ENCODE data around the gene ORC4.

ORC4 gene

DNA sequence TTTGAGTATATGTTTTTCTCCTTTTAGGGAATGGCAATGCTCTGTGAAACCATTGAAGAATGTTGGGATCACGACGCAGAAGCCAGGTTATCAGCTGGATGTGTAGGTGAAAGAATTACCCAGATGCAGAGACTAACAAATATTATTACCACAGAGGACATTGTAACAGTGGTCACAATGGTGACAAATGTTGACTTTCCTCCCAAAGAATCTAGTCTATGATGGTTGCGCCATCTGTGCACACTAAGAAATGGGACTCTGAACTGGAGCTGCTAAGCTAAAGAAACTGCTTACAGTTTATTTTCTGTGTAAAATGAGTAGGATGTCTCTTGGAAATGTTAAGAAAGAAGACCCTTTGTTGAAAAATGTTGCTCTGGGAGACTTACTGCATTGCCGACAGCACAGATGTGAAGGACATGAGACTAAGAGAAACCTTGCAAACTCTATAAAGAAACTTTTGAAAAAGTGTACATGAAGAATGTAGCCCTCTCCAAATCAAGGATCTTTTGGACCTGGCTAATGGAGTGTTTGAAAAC lies 93.4 kb downstream of the ORC4 start:
- no peak for DNase-seq

DNA sequence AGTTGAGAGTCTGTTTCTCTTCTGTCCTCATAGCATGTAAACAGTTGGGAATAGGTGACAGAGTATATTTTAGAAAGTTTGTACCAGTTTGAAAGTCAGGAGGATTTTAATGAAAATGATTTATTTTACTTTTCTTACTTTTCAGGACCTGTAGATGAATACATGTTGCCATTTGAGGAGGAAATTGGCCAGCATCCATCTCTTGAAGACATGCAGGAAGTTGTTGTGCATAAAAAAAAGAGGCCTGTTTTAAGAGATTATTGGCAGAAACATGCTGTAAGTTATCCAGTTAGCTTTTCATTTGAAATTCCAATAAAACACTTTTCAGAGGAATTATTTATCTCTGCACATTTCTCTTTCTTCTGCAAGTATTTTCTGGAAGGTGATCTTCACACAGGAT lies 94.7 kb downstream of the ORC4 start:
- DNase-seq = no peak

DNA sequence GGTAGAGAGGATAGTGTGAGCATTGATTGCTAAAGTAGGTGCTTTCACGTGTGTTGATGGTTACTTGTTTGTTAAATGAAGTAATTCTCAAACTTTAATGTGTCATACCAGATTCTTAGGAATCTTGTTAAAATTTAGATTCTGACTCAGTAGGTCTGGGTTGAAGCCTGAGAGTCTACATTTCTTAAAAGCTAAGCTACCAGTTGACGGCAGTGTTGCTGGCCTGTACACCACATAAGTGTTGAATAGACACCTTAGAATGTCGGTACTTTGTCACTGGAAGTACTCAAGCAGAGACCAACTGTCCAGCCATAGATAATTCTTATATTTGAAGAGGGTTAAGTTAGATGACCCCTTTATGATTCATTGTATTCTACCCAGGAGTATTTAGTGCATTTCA lies 95.9 kb downstream of the ORC4 start:
- no peak for DNase-seq

DNA sequence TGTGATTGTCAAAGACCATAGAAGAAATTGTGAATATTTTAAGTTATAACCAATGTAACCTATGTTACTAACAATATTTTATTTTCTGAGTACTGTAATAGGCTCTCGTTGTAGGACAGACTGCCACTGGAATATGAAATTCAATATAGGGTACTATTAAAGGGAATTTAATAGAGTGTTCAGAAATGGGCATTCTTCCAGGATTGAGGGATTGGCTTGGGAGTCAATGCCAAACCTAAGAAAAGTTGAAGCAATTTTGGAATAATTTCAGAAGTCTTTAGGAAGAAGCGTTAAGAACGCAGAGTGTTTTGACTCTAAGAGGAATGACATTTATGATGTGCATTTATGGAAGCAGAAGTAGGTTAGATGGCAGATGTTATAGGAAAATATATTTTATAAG lies 96.7 kb downstream of the ORC4 start:
- no peak for DNase-seq

DNA sequence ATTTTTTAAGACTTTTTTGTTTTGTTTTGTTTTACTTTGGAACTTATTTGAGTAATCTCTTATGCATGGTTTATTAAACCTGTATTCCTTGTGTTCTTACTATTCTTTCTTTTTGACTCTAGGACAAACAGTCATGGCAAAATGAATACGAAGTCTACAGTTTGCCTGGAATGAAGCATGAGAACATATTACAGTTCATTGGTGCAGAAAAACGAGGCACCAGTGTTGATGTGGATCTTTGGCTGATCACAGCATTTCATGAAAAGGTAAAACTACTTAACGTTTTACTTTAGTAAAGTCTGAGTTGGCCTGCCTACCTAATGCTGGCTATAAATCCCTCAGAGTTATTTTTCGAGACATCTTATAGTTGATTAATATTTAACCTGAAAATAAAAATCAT lies 103.4 kb downstream of the ORC4 start:
- DNase-seq = no peak

DNA sequence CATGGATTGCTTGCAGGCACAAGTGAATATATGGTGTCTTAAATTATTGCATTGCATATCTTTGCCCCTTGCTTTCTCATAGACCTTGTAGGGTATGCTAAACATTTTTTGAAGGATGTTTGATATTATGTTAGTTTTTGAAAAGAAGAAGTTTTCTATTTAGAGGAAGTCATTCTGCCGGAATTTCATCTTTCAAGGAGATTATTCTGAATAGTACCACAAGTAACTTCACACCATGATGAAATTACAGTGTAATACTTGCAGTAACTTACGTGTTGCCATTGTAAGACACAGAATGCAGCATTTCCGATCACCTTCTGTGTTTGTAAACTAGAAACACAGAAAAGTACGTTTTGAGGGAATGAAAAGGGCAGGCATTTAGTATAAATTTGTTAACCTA lies 103.8 kb downstream of the ORC4 start:
- DNase-seq = no peak

DNA sequence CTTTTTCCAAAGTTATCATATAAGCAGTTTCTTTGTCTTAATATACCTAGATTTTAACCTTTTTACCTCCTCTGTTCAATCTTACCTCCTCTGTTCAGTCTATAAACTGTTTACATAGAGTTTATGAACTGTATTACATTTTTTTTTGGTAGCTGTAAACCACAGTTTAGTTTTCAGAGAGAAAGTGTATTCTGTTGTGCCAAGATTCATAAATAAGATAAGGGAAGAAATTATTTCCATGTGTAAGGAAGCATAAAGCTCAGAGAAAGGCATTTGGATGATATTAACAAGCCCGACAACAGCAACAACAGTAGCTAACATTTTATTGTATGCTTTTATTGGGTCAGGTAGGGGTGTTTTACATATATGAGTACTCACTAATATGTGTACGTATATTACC lies 104.5 kb downstream of the ORC4 start:
- no peak for DNase-seq

DNA sequence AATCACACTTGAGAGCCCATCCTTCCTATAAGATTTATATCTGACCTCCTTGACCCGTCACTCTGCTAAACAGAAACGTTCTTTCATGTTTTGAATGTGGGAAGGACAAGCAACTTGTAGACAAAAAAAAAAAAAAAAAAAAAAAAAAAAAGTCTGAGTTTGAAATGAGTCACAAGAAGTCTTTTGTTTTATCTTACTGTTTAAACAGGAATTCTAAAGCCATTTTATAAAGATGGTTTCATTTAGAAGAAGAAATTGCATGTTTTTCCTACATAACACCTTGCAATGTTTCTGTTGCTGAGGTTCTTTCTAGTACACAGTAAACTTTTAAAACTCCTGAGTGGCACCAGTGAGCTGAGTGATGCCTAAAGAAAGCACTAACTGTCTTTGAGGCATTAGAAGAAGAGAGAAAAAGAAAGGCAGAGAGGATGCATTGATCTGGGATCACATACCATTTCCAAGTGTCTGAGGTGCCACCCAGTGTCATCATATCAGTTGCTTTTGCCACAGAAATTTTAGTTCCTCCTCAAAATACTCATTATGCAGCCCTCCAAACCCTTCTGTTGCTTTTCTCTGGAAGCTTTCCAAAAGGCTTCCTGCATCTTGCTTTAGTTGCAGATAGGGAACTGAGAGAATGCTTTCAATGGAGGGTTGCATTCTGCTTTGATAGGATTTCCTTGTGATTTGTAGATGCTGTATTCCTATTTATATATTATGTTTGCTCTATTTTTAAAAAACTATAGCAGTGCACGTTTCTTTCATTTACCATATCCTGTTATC lies 106.6 kb downstream of the ORC4 start:
- no peak for DNase-seq

DNA sequence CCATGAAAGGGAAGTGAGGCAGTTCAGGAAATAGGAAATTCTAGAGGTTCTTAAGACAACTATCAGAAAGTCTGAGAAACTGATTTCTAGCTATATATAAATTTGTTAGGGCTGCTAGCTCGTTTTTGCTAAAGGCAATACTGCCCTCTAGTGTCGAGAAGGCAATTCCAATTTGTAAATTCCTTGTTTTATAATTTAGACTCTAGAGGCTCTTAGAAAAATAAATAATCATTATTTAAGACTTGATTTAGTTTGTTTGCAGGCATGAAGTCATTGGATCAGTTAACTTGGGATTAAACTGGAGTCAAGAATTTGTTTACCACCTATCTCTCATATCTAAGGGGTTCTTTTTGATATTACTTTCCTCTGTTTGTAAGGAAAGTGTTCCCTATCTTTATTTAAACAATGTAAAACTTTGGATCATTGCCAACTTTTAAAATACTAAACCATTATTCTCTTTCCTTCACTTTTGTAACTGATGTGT lies 109.5 kb downstream of the ORC4 start:
- no peak for DNase-seq

DNA sequence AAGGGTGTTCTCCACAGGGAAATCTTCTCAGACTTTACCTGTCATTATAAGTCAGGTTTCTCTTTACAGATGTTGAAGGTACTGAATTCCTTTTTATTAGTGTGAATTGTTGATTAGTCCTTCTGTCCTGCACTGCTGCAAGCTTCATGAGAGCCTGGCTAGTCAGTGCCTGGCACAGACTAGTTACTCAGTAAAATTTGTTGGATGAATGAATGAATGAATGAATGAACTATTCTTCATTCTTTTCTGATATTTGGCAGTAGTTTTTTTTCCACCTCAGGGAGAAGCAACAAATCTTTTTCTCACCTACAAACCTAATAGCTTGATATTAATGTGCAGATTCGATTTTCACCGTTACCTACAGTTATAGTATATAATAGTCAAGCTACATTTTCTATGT lies 111.4 kb downstream of the ORC4 start:
- no peak for DNase-seq

DNA sequence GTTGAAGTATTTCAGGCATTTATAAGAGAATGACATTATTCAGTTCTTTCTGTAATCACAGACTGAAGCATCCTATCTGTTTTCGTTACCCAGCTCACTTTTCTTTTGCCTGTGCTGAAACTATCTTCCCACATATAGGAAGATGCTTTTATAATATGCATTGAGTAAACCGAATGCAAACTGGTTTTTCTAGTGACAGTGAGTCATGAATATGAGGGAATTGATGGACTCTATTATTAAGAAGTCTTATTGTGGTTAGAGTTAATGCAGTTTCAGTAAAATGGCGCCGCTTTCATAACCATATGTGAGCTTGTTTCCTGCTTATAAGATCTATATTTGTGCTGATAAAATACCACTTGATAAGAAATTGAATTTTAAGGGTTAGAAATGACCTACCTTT lies 116.5 kb downstream of the ORC4 start:
- no peak for DNase-seq

DNA sequence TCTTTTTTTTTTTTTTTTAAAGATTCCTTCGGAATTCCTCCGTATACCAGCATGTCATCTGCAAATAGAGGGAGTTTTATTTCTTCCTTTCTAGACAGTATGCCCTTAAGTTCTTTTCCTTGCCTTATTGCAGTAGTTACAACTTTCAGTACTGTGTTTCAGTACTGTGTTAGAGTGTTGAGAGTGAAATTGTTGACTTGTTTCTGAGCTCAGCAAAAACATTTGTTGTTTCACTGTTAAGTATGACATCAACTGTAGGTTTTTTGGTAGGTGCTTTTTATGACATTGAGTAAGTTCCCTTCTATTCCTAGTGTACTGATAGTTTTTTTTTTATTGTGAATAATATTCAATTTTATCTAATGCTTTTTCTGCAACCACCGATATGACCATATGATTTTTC lies 131.9 kb downstream of the ORC4 start:
- no peak for DNase-seq

DNA sequence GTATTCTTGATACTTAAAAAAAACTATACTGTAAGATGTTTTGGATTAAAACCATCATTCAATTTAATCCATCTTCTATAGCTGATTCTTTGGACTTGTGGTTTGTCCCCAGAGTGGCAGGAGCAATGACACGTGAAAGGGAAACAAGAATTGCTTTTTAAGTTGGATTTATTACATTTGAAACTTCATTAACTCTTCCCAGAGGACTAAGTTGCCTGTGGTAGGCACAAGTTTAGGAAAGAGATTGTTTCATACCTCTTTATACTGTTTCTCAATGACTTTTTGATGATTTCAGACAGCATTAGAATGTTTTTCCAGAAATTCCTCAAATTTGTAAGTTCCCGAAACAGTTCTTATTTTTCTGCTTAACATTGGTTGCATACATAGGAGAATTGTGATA lies 134.4 kb downstream of the ORC4 start:
- DNase-seq = no peak

DNA sequence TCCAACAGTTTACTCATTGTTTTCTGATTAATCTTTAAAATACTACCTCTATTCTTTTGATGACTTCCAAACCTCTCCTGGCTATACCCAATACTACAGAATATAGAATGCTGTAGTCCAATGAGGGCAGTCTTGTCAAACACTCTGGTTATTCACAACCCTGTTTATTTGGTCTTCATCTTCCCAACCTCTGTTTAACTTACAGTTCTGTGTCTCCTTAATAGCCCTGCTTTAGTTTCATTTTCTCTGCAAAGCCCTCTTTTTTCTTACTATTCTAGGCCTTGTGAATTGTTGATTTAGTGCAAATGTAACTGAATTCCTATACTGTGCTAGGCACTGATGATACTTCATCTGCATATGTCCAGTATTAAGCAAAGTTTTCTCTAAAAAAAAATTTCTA lies 135.7 kb downstream of the ORC4 start:
- DNase-seq = no peak

DNA sequence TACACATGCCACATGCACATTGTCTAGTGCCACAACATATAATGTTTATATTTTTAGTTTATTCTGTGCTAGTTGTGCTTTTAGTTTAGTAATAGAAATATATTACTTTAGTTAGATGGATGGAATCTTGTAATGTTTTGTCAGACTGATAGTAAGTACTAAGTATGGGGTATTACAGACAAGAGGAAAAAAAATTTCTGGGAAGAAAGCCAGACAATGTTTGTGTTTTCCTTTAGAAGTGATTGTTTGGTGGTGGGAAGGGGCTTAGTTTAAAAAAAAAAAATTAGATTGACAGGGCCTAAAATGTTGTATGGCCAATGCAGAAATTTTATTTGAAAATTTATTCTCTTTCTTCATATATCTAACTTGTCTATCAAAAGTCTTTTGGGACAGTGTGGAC lies 137.9 kb downstream of the ORC4 start:
- DNase-seq = no peak
